ENCODE data around the gene AP2A1.

Gene AP2A1

GRCh38 chr19:49766007-49766929, 533 bp upstream of the AP2A1 start:
- peak; percentile 100 for DNase-seq

GRCh38 chr19:49767381-49767780, 580 bp downstream of the AP2A1 start:
- no peak for DNase-seq

GRCh38 chr19:49767967-49768581, 1.3 kb downstream of the AP2A1 start:
- DNase-seq: no peak

- no peak for DNase-seq
Observed at GRCh38 chr19:49770529-49770928, 3.7 kb downstream of the AP2A1 start.

- no peak for DNase-seq
Observed at GRCh38 chr19:49771674-49772139, 4.9 kb downstream of the AP2A1 start.

GRCh38 chr19:49772850-49773432, 6.1 kb downstream of the AP2A1 start:
- no peak for DNase-seq

GRCh38 chr19:49773663-49774350, 7.0 kb downstream of the AP2A1 start:
- DNase-seq: no peak

GRCh38 chr19:49774969-49775368, 8.2 kb downstream of the AP2A1 start:
- DNase-seq: no peak

GRCh38 chr19:49775742-49776370, 9.1 kb downstream of the AP2A1 start:
- no peak for DNase-seq

GRCh38 chr19:49776371-49776764, 9.6 kb downstream of the AP2A1 start:
- no peak for DNase-seq

GRCh38 chr19:49779731-49780555, 13.1 kb downstream of the AP2A1 start:
- peak; percentile 95 for DNase-seq

- no peak for DNase-seq
Observed at GRCh38 chr19:49780861-49781260, 14.1 kb downstream of the AP2A1 start.

GRCh38 chr19:49781394-49781793, 14.6 kb downstream of the AP2A1 start:
- DNase-seq: peak; percentile 11

GRCh38 chr19:49782515-49782914, 15.7 kb downstream of the AP2A1 start:
- DNase-seq: no peak

- DNase-seq: no peak
Observed at GRCh38 chr19:49786376-49786820, 19.6 kb downstream of the AP2A1 start.

- no peak for DNase-seq
Observed at GRCh38 chr19:49787746-49788145, 20.9 kb downstream of the AP2A1 start.

- no peak for DNase-seq
Observed at GRCh38 chr19:49788857-49789256, 22.1 kb downstream of the AP2A1 start.

- DNase-seq: no peak
Observed at GRCh38 chr19:49790866-49791265, 24.1 kb downstream of the AP2A1 start.

GRCh38 chr19:49791776-49792445, 25.1 kb downstream of the AP2A1 start:
- no peak for DNase-seq

- DNase-seq: no peak
Observed at GRCh38 chr19:49792829-49793560, 26.2 kb downstream of the AP2A1 start.

GRCh38 chr19:49793561-49793840, 26.7 kb downstream of the AP2A1 start:
- DNase-seq: peak; percentile 44
